GM10266 (cell line): Measurements from ENCODE around the gene PRELID1.
"Not testable (repeated sequence)": the region's sequence is repeated elsewhere in the genome, so short reads cannot be mapped to it uniquely, and the experiment has no call there.

Experiments
- DNase-seq: peaks from one replicate; pipeline ENCODE4 v3.0.0; 2012; ENCODE audit errors: extremely low spot score
- CTCF ChIP-seq: IDR thresholded peaks from 2 replicates; pipeline ENCODE4 v1.5.1; 2012; ENCODE audit warnings: mild to moderate bottlenecking, low read depth; ENCODE audit not compliant: control insufficient read depth, insufficient read depth; ENCODE audit errors: missing control alignments

PRELID1 gene

GRCh38 chr5:177303121-177303924 lies at the start of gene PRELID1, which contains the start of gene RAB24:
PRELID1 (plus strand) TSS chr5:177303799; CDS start chr5:177303986, 187 bp downstream.
RAB24 (minus strand) TSS chr5:177303719; CDS start chr5:177303288, 431 bp downstream.
- peak; percentile 92 for DNase-seq
- peak; percentile 48 for TF ChIP-seq CTCF

- DNase-seq, result no peak
- no peak for TF ChIP-seq CTCF
Measured at GRCh38 chr5:177256296-177256695, 47.3 kb upstream of the PRELID1 start.

DNA sequence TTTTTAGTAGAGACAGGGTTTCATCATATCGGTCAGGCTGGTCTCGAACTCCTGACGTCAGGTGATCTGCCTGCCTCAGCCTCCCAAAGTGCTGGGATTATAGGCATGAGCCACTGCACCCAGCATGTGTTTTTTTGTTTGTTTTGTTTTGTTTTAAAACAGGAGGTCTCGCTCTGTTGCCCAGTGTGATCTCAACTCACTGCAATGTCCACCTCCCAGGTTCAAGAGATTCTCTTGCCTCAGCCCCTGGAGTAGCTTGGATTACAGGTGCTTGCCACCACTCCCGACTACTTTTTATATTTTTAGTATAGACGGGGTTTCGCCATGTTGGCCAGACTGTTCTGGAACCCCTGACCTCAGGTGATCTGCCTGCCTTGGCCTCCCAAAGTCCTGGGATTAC lies 44.9 kb upstream of the PRELID1 start:
- DNase-seq, result not testable (repeated sequence)

- DNase-seq, result no peak
Measured at GRCh38 chr5:177260961-177261360, 42.6 kb upstream of the PRELID1 start.

GRCh38 chr5:177261510-177261909 lies 42.1 kb upstream of the PRELID1 start:
- TF ChIP-seq CTCF, result no peak
- no peak for DNase-seq

More at GRCh38 chr5:177260961-177261360, 42.6 kb upstream of the PRELID1 start:
- no peak for TF ChIP-seq CTCF

DNA sequence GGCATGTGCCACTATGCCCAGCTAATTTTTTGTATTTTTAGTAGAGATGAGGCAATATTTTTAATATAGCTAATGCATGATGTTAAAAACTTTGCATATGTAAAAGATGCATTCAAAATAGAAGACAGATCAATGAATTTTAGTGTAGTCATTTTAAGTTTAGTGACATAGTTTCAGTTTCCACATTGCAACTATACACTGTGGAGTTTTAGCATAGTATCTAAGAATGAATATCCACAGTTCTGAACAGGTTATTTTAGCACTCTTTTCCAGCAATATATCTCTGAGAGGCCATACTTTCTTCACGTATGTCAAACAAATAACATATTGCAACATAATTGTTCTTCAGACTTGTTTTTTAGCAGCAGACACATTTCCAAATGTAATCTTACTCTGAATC lies 39.4 kb upstream of the PRELID1 start:
- no peak for DNase-seq
- TF ChIP-seq CTCF, result no peak

DNA sequence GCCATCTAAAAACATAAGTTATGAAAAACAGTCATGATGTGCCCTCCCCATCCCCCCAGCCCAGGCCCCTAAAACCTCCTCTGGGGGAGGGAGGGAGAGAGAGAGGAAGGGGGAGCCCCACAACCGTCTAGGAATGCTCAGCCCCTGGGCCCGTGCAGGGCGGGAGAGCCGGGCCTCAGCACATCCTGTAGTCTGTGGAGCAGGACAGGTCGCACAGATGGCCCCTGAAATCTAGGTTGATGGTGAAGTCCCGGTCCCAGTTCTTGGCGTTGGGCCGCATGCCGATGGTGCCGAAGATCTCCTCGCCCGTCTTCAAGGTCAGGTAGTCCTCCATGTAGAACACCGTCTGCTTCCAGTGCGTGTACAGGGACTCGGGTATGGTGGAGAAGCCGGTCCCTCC lies 38.2 kb upstream of the PRELID1 start:
- DNase-seq, result no peak
- TF ChIP-seq CTCF, result no peak
